ENCODE results near the gene SH3GLB1. TPM values are rescaled to one million over a fixed set of nuclear protein-coding genes. Genes with fewer than 3 reads are reported as not detected.

The SH3GLB1 gene
- total and polyA plus RNA-seq, 2 of the 4 experiments (the other 2 are of a cell fraction) = 22.2 to 36.5 TPM

DNA sequence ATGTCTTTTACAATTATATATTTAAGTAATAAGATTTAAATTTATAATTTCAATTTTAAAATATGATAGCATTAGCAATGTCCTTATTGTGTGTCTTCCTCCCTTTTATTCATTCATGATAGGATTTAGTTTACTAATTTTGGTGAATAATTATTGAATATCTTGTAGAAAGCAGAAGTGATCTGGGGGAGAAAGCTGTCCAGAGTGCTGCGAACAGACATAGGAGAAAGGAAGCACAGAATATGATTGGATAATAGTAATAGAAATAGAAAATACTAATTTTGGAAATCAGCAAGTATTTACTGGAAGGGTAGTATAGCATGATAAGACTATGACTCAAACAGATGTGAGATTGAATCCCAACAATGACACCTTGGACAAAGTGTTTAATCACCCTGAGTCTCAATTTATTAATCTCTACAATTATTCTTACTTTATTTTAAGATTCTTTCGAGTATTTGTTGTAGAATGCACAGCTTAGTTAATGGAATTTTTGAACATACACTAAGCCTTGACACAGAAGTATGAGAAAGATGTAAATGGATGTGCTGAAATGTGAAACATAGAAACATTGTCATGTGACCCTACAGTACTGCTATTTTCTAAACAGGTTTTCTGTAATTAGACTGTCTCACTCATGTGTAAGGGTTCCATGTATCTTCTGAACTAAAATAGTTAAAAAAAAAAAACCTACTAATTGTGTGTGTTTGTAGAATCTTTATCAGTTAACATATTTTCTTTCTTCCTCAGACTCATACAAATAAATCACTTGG lies 7.9 kb downstream of the SH3GLB1 start:
- Histone ChIP-seq H3K9me1 (ENCODE audit: insufficient read depth, low read length) (no peaks in the 10 kb centered on the region), H2BK120ac (ENCODE audit: low read depth, low read length) (no peak overlapping the region), H3K4me1 (ENCODE audit: control insufficient read depth, insufficient read depth, low read length) (peaks cover 3% of the 10 kb centered on the region; the same call in 1 of the 2 replicates), H3K4ac (ENCODE audit: low read depth, low read length) (no peak overlapping the region), H3K27ac (ENCODE audit: insufficient read depth, low read length) (no peak overlapping the region), H2BK15ac (ENCODE audit: low read depth, low read length) (no peak overlapping the region), H2BK5ac (ENCODE audit: low read depth, low read length, poor library complexity, severe bottlenecking) (no peak overlapping the region), H4K5ac (ENCODE audit: low read depth, low read length) (no peak overlapping the region), H3K23ac (ENCODE audit: low read depth, low read length) (no peak overlapping the region), H2AFZ (replicated peaks; ENCODE audit: low read length, poor library complexity) (no peak overlapping the region), H3K9ac (ENCODE audit: low read depth, low read length) (no peak overlapping the region), H3K27me3 (ENCODE audit: control insufficient read depth, insufficient read depth, low read length) (no peaks in the 10 kb centered on the region), H2BK20ac (ENCODE audit: low read depth, low read length) (no peak overlapping the region), H4K8ac (ENCODE audit: low read depth in 2 of 2, low read length in 2 of 2) (no peak overlapping the region), H3K4me3 (ENCODE audit: insufficient read depth, low read depth, low read length) (no peak overlapping the region), H2AK9ac (replicated peaks; ENCODE audit: low read depth, low read length, poor library complexity) (no peak overlapping the region), H3K36me3 (ENCODE audit: control insufficient read depth, insufficient read depth, low read length) (peaks cover 8% of the 10 kb centered on the region; the same call in 1 of the 2 replicates), H4K20me1 (ENCODE audit: insufficient read depth, low read length) (peaks cover 70% of the 10 kb centered on the region), H2AK5ac (ENCODE audit: low read depth, low read length) (no peak overlapping the region), H3K14ac (replicated peaks; ENCODE audit: low read depth, low read length) (no peak overlapping the region), H3K18ac (ENCODE audit: low read depth, low read length) (no peak overlapping the region), H3K56ac (ENCODE audit: extremely low read depth, insufficient read depth, low read length) (no peak overlapping the region), H3K4me2 (ENCODE audit: low read depth, low read length) (no peak overlapping the region), H4K91ac (ENCODE audit: insufficient read depth, low read depth, low read length) (no peak overlapping the region), H3K9me3 (ENCODE audit: control insufficient read depth, insufficient read depth, low read length) (no peaks in the 10 kb centered on the region), H3K79me1 (ENCODE audit: low read depth in 1 of 2, low read length in 2 of 2) (peaks cover 0 to 30% of the 10 kb centered on the region in 2 experiments; a peak in 3 of 4 replicates)
- intact Hi-C loops (cut with micrococcal nuclease) = no loop called here
- dilution Hi-C loops (cut with HindIII; ENCODE audit: low sequenced_read_pairs, unreplicated experiment) = no loop called here
- DNase-seq = no peak
- CTCF ChIA-PET = no interaction called here
- POLR2A ChIA-PET (ENCODE audit: unreplicated experiment) = no interaction called here
- in situ Hi-C loops (cut with MboI; ENCODE audit: low sequenced_read_pairs) = loop anchor here (25.0 kb wide), 1 partner anchor 1000 kb away; the partner anchor contains the start of gene ZNHIT6
- ATAC-seq (ENCODE audit: low read depth) = peak; percentile 40
- WGBS, 2 experiments (ENCODE audit: extremely low coverage in 2 of 2, insufficient read length in 1 of 2) = no CpG with 5 or more reads among the region's 2 CpGs
- no TSS peak for BruUV-seq (replicated peaks)
- TF ChIP-seq RFX5 (IDR thresholded peaks at IDR 0.05; ENCODE audit: low read depth, low read length) (no peak), FOS (IDR thresholded peaks at IDR 0.05; ENCODE audit: low read depth, low read length) (no peak), MAZ (IDR thresholded peaks at IDR 0.05; ENCODE audit: borderline replicate concordance, low read depth, low read length) (no peak), RAD21 (IDR thresholded peaks at IDR 0.05; ENCODE audit: low read length) (no peak), NFE2L2 (IDR thresholded peaks at IDR 0.05; ENCODE audit: low read depth, low read length) (no peak), CHD1 (IDR thresholded peaks at IDR 0.05; ENCODE audit: low read depth, low read length) (no peak), SMC3 (IDR thresholded peaks at IDR 0.05; ENCODE audit: low read depth, low read length) (no peak), MAFK (IDR thresholded peaks at IDR 0.05; ENCODE audit: low read depth, low read length) (no peak), POLR2A (IDR thresholded peaks at IDR 0.05; ENCODE audit: low read depth, low read length) (no peak), CEBPB (IDR thresholded peaks at IDR 0.05; ENCODE audit: low read depth, low read length) (no peak), BHLHE40 (IDR thresholded peaks at IDR 0.05; ENCODE audit: low read depth, low read length) (no peak), MXI1 (IDR thresholded peaks at IDR 0.05; ENCODE audit: borderline replicate concordance, low read depth, low read length) (no peak)
- TF ChIP-seq, protein P1, sequence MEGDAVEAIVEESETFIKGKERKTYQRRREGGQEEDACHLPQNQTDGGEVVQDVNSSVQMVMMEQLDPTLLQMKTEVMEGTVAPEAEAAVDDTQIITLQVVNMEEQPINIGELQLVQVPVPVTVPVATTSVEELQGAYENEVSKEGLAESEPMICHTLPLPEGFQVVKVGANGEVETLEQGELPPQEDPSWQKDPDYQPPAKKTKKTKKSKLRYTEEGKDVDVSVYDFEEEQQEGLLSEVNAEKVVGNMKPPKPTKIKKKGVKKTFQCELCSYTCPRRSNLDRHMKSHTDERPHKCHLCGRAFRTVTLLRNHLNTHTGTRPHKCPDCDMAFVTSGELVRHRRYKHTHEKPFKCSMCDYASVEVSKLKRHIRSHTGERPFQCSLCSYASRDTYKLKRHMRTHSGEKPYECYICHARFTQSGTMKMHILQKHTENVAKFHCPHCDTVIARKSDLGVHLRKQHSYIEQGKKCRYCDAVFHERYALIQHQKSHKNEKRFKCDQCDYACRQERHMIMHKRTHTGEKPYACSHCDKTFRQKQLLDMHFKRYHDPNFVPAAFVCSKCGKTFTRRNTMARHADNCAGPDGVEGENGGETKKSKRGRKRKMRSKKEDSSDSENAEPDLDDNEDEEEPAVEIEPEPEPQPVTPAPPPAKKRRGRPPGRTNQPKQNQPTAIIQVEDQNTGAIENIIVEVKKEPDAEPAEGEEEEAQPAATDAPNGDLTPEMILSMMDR (conservative IDR thresholded peaks at IDR 0.05; ENCODE audit: low read depth, low read length) = no peak
- TF ChIP-seq, protein P2, sequence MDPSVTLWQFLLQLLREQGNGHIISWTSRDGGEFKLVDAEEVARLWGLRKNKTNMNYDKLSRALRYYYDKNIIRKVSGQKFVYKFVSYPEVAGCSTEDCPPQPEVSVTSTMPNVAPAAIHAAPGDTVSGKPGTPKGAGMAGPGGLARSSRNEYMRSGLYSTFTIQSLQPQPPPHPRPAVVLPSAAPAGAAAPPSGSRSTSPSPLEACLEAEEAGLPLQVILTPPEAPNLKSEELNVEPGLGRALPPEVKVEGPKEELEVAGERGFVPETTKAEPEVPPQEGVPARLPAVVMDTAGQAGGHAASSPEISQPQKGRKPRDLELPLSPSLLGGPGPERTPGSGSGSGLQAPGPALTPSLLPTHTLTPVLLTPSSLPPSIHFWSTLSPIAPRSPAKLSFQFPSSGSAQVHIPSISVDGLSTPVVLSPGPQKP (IDR thresholded peaks at IDR 0.05; ENCODE audit: borderline replicate concordance, low read depth, low read length) = no peak
- TF ChIP-seq, protein P3, sequence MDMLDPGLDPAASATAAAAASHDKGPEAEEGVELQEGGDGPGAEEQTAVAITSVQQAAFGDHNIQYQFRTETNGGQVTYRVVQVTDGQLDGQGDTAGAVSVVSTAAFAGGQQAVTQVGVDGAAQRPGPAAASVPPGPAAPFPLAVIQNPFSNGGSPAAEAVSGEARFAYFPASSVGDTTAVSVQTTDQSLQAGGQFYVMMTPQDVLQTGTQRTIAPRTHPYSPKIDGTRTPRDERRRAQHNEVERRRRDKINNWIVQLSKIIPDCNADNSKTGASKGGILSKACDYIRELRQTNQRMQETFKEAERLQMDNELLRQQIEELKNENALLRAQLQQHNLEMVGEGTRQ (IDR thresholded peaks at IDR 0.05; ENCODE audit: low read depth, low read length) = no peak
